Kasumi-1 (cell line): Measurements from ENCODE around the gene KRT80.

ENCODE experiments used
- DNase-seq, 2 experiments: peaks; one replicate each; lab custom pipeline; 2025; lab: John Stamatoyannopoulos, UW

Gene KRT80

GRCh38 chr12:52210925-52211650 lies 19.3 kb upstream of the KRT80 start:
- no peak for DNase-seq

- no peak for DNase-seq
These were observed 18.5 kb upstream of the KRT80 start for GRCh38 chr12:52210186-52210924.

GRCh38 chr12:52209321-52209720 lies 17.5 kb upstream of the KRT80 start:
- no peak for DNase-seq

GRCh38 chr12:52208424-52209165 lies 16.8 kb upstream of the KRT80 start:
- DNase-seq: no peak

- no peak for DNase-seq
These were observed 16.1 kb upstream of the KRT80 start for GRCh38 chr12:52207895-52208294.

GRCh38 chr12:52207106-52207505 lies 15.3 kb upstream of the KRT80 start:
- DNase-seq: no peak

- no peak for DNase-seq
These were observed 14.7 kb upstream of the KRT80 start for GRCh38 chr12:52206304-52207040.

- DNase-seq: no peak
These were observed 13.9 kb upstream of the KRT80 start for GRCh38 chr12:52205612-52206303.

GRCh38 chr12:52204931-52205505 lies 13.2 kb upstream of the KRT80 start:
- no peak for DNase-seq

- no peak for DNase-seq
These were observed 12.5 kb upstream of the KRT80 start for GRCh38 chr12:52204095-52204930.

- peak; percentile 92 to 94 for DNase-seq
These were observed 11.5 kb upstream of the KRT80 start for GRCh38 chr12:52203079-52203921.

GRCh38 chr12:52202361-52203078 lies 10.7 kb upstream of the KRT80 start:
- DNase-seq: peak; percentile 71 to 85

- DNase-seq: no peak
These were observed 9.6 kb upstream of the KRT80 start for GRCh38 chr12:52201451-52201839.

GRCh38 chr12:52200781-52201450 lies 9.1 kb upstream of the KRT80 start:
- DNase-seq: no peak

- DNase-seq: no peak
These were observed 8.4 kb upstream of the KRT80 start for GRCh38 chr12:52200086-52200780.

GRCh38 chr12:52199294-52199919 lies 7.6 kb upstream of the KRT80 start:
- no peak for DNase-seq
